ENCODE results near the gene PDE11A. TPM values are rescaled to one million over a fixed set of nuclear protein-coding genes. Genes with fewer than 3 reads are reported as not detected.

PDE11A gene
- total RNA-seq, 1 donor from 2014 or later, result 25.6 TPM

GRCh38 chr2:177896587-177896986 is 176.0 kb downstream of the PDE11A start:
- no peak for DNase-seq (ENCODE audit: low spot score in 2 of 2, unreplicated experiment in 2 of 2)
- TF ChIP-seq CTCF (IDR thresholded peaks at IDR 0.05; ENCODE audit: unreplicated experiment), result no peak
- Mint-ChIP-seq H3K4me1 (peaks cover 27% of the 10 kb centered on the region), H3K36me3 (no peaks in the 10 kb centered on the region), H3K4me3 (no peak overlapping the region), H3K27ac (no peak overlapping the region), H3K27me3 (ENCODE audit: low read depth) (no peaks in the 10 kb centered on the region), H3K9me3 (peaks cover 3% of the 10 kb centered on the region)

GRCh38 chr2:177894546-177894945 is 178.0 kb downstream of the PDE11A start:
- no peaks in the 10 kb centered on the region for H3K27me3 Mint-ChIP-seq (ENCODE audit: low read depth)
- H3K9me3 Mint-ChIP-seq, result peaks cover 4% of the 10 kb centered on the region
- TF ChIP-seq CTCF (IDR thresholded peaks at IDR 0.05; ENCODE audit: unreplicated experiment), result no peak
- peak overlapping the region; percentile 36 for H3K27ac Mint-ChIP-seq
- H3K4me3 Mint-ChIP-seq, result no peak overlapping the region
- H3K4me1 Mint-ChIP-seq, result peaks cover 34% of the 10 kb centered on the region
- H3K36me3 Mint-ChIP-seq, result no peaks in the 10 kb centered on the region
- DNase-seq (ENCODE audit: low spot score in 2 of 2, unreplicated experiment in 2 of 2), result no peak

GRCh38 chr2:177893880-177894279 is 178.7 kb downstream of the PDE11A start:
- no peaks in the 10 kb centered on the region for H3K36me3 Mint-ChIP-seq
- H3K4me3 Mint-ChIP-seq, result no peak overlapping the region

GRCh38 chr2:177891533-177891932 is 181.0 kb downstream of the PDE11A start:
- TF ChIP-seq CTCF (IDR thresholded peaks at IDR 0.05; ENCODE audit: unreplicated experiment), result no peak
- Mint-ChIP-seq H3K4me1 (peaks cover 31% of the 10 kb centered on the region), H3K27me3 (ENCODE audit: low read depth) (no peaks in the 10 kb centered on the region), H3K27ac (no peak overlapping the region), H3K9me3 (peaks cover 4% of the 10 kb centered on the region), H3K4me3 (no peak overlapping the region), H3K36me3 (no peaks in the 10 kb centered on the region)
- DNase-seq (ENCODE audit: low spot score in 2 of 2, unreplicated experiment in 2 of 2), result no peak

More at GRCh38 chr2:177893880-177894279, 178.7 kb downstream of the PDE11A start:
- Mint-ChIP-seq H3K4me1 (peaks cover 34% of the 10 kb centered on the region), H3K27ac (peak overlapping the region; percentile 36), H3K9me3 (peaks cover 4% of the 10 kb centered on the region), H3K27me3 (ENCODE audit: low read depth) (no peaks in the 10 kb centered on the region)
- DNase-seq (ENCODE audit: low spot score in 2 of 2, unreplicated experiment in 2 of 2), result no peak
- TF ChIP-seq CTCF (IDR thresholded peaks at IDR 0.05; ENCODE audit: unreplicated experiment), result no peak

GRCh38 chr2:177889818-177890460 is 182.6 kb downstream of the PDE11A start:
- TF ChIP-seq CTCF (IDR thresholded peaks at IDR 0.05; ENCODE audit: unreplicated experiment), result no peak
- Mint-ChIP-seq H3K36me3 (no peaks in the 10 kb centered on the region), H3K27me3 (ENCODE audit: low read depth) (no peaks in the 10 kb centered on the region), H3K4me1 (peaks cover 33% of the 10 kb centered on the region), H3K27ac (no peak overlapping the region), H3K9me3 (peaks cover 4% of the 10 kb centered on the region), H3K4me3 (no peak overlapping the region)
- no peak for DNase-seq (ENCODE audit: low spot score in 2 of 2, unreplicated experiment in 2 of 2)
